GM21825 (cell line): ENCODE measurements around the gene ST6GAL1.
A peak's percentile ranks its signal among the peaks of the same experiment; 100 is the strongest.
"Not testable (repeated sequence)": the region's sequence is repeated elsewhere in the genome, so short reads cannot be mapped to it uniquely, and the experiment has no call there.

ENCODE experiments used
- ATAC-seq: cut with Tn5 transposase; IDR thresholded peaks from one replicate; pipeline ENCODE4 v1.9.1; 2021; ENCODE audit warnings: mild to moderate bottlenecking, moderate library complexity; ENCODE audit not compliant: unreplicated experiment

Gene ST6GAL1

GRCh38 chr3:186991470-186991869, 61.1 kb downstream of the ST6GAL1 start:
- no peak for ATAC-seq

GRCh38 chr3:186992096-186992495, 61.8 kb downstream of the ST6GAL1 start:
- not testable (repeated sequence) for ATAC-seq

GRCh38 chr3:186993210-186993782, 63.0 kb downstream of the ST6GAL1 start:
- no peak for ATAC-seq

- no peak for ATAC-seq
Observed at GRCh38 chr3:186994000-186994955, 64.0 kb downstream of the ST6GAL1 start.

- ATAC-seq: no peak
Observed at GRCh38 chr3:186996356-186996755, 66.0 kb downstream of the ST6GAL1 start.

- no peak for ATAC-seq
Observed at GRCh38 chr3:186997061-186997460, 66.7 kb downstream of the ST6GAL1 start.

- no peak for ATAC-seq
Observed at GRCh38 chr3:186997473-186997939, 67.2 kb downstream of the ST6GAL1 start.

- no peak for ATAC-seq
Observed at GRCh38 chr3:186998937-186999368, 68.6 kb downstream of the ST6GAL1 start.

GRCh38 chr3:187000711-187001151, 70.4 kb downstream of the ST6GAL1 start:
- peak; percentile 60 for ATAC-seq

- no peak for ATAC-seq
Observed at GRCh38 chr3:187002915-187003314, 72.6 kb downstream of the ST6GAL1 start.

GRCh38 chr3:187005827-187006481, 75.6 kb downstream of the ST6GAL1 start:
- ATAC-seq: no peak

- no peak for ATAC-seq
Observed at GRCh38 chr3:187006864-187007630, 76.7 kb downstream of the ST6GAL1 start.

- not testable (repeated sequence) for ATAC-seq
Observed at GRCh38 chr3:187010382-187010781, 80.1 kb downstream of the ST6GAL1 start.

- peak; percentile 41 for ATAC-seq
Observed at GRCh38 chr3:187011915-187012314, 81.6 kb downstream of the ST6GAL1 start.

GRCh38 chr3:187012609-187013051, 82.3 kb downstream of the ST6GAL1 start:
- peak; percentile 18 for ATAC-seq

GRCh38 chr3:187013159-187013716, 82.9 kb downstream of the ST6GAL1 start:
- ATAC-seq: no peak

GRCh38 chr3:187014417-187014864, 84.1 kb downstream of the ST6GAL1 start:
- ATAC-seq: no peak

GRCh38 chr3:187015903-187016638, 85.7 kb downstream of the ST6GAL1 start:
- peak; percentile 57 for ATAC-seq

- no peak for ATAC-seq
Observed at GRCh38 chr3:187016639-187017345, 86.5 kb downstream of the ST6GAL1 start.
